ENCODE results near the gene SMARCAL1. TPM values are rescaled to one million over a fixed set of nuclear protein-coding genes. Genes with fewer than 3 reads are reported as not detected.

The SMARCAL1 gene
- total and polyA plus RNA-seq, 2 of the 4 experiments (the other 2 are of a cell fraction) = 13.6 to 21.0 TPM

DNA sequence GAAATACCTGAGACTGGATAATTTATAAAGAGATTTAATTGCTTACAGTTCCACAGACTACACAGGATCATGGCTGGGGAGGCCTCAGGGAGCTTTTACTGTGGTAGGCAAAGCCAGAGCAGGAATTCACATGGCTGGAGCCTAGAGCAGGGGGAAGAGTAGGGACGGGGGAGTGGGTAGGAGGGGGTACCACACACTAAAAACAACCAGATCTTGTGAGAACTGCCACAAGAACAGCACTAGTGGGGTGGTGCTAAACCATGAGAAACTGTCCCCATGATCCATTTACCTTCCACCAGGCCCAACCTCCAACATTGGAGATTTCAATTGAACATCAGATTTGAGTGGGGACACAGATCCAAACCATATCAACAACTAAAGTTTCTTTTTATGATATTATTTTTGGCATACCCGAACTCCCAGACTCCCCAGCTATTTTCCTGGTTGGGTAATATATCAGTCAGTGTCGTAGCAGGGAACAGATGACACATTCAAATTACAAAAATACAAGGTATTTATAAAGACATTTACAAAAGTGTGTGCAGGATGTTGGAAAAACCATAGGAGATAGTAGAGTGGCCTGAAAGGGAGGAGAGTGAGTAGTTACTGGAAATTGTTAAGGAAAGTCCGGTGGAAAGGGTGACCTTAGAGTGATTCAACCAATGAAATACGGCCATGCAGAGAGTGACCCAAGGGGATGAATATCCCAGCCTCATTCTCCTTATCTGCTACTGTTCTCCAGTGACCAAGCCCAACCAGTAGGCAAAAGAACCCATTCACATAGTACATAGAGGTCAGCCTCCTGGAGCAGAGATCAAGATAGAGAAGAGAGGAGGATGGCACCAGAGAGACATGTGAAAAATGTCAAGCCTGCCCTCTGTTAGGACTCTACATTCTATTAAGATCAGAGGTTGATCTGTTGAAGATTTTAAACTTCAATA, 95.2 kb downstream of the SMARCAL1 start (continued):
- TF ChIP-seq MXI1 (IDR thresholded peaks at IDR 0.05; ENCODE audit: borderline replicate concordance, low read depth, low read length) = no peak
- no peak for TF ChIP-seq MAFK (IDR thresholded peaks at IDR 0.05; ENCODE audit: low read depth, low read length)
- TF ChIP-seq POLR2A (IDR thresholded peaks at IDR 0.05; ENCODE audit: low read depth, low read length) = no peak
- TF ChIP-seq CHD1 (IDR thresholded peaks at IDR 0.05; ENCODE audit: low read depth, low read length) = no peak
- TF ChIP-seq, protein P1, sequence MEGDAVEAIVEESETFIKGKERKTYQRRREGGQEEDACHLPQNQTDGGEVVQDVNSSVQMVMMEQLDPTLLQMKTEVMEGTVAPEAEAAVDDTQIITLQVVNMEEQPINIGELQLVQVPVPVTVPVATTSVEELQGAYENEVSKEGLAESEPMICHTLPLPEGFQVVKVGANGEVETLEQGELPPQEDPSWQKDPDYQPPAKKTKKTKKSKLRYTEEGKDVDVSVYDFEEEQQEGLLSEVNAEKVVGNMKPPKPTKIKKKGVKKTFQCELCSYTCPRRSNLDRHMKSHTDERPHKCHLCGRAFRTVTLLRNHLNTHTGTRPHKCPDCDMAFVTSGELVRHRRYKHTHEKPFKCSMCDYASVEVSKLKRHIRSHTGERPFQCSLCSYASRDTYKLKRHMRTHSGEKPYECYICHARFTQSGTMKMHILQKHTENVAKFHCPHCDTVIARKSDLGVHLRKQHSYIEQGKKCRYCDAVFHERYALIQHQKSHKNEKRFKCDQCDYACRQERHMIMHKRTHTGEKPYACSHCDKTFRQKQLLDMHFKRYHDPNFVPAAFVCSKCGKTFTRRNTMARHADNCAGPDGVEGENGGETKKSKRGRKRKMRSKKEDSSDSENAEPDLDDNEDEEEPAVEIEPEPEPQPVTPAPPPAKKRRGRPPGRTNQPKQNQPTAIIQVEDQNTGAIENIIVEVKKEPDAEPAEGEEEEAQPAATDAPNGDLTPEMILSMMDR (conservative IDR thresholded peaks at IDR 0.05; ENCODE audit: low read depth, low read length) = no peak

Measured in IMR-90 (cell line).